GM19397 (cell line): ENCODE results near the gene INKA2.
"Not testable (repeated sequence)": the region's sequence is repeated elsewhere in the genome, so short reads cannot be mapped to it uniquely, and the experiment has no call there.

ENCODE experiments used
- ATAC-seq: cut with Tn5 transposase; IDR thresholded peaks from one replicate; pipeline ENCODE4 v1.9.1; 2021; ENCODE audit warnings: mild to moderate bottlenecking, moderate library complexity; ENCODE audit not compliant: unreplicated experiment

The INKA2 gene

DNA sequence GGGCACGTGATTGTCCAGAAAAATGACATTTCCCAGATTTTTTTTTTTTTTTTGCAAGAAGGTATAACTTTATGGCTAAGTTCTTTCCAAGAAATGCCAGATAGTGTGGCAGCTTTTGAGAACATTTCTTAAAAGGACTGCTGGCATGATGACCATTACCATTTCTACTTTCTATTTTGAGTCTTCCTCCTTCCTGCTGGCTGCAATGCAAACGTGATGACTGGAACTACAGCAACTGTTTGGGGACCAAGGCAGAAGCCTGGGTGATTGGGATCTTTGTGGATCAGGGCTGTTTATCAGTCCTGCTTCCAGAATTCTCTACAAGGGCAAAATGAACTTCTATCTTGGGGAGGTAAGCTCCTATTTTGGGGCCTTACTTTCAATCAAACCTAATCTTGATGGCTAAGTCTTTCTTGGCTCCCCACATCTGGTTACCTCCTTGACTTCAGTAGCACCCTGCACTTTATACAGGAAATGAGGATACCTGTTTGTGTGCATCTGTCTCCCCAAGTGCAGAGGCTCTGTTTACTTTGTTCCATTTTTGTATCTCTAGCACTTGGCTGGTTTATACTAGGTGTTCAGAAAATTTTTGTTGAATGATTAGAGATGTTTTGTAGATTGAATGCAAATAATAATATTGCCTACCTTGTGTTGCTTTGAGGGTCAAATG is 12.8 kb upstream of the INKA2 start:
- no peak for ATAC-seq

DNA sequence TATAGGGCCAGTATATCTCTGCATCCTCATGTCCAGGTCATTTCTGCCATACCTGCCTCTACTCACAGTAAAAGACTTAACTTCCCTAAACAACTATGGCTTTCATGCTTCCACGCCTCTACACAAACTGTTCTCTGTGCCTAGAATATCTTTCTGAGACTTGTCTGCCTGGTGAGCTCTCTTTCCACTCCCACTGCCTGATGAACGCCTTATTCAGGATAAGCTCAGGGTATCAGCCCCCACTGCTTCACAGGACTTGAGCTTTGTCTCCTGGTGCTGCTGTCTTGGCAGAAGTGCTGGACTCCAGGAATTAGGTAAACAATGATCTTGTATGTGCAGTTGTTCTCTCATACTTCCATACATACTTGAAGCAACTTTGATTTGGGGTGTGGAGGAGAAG is 11.7 kb upstream of the INKA2 start:
- ATAC-seq: no peak

- no peak for ATAC-seq
Measured at GRCh38 chr1:111749628-111750027, 10.4 kb upstream of the INKA2 start.

DNA sequence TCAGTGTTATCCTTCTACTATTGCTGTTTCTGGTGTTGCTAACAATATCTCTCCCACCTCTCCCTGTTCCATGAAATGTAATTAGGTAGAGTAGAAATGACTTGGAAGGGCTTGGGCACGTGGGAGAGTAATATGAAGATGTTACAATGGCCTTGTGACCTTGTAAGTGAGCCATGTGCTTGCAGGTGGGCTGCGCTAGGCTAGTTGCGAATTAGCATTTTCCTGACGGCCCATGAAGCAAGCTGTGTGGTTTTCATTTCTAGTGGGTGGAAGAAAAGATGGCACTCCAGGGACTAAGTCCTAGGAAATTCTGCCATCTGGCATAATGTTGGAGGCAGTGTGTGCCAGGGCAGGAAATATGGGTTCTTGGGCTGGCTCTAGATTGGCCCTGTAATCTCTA is 8.8 kb upstream of the INKA2 start:
- ATAC-seq: no peak

- no peak for ATAC-seq
Measured at GRCh38 chr1:111747282-111747734, 8.1 kb upstream of the INKA2 start.

- no peak for ATAC-seq
Measured at GRCh38 chr1:111746614-111746999, 7.4 kb upstream of the INKA2 start.

- no peak for ATAC-seq
Measured at GRCh38 chr1:111745675-111746613, 6.7 kb upstream of the INKA2 start.

DNA sequence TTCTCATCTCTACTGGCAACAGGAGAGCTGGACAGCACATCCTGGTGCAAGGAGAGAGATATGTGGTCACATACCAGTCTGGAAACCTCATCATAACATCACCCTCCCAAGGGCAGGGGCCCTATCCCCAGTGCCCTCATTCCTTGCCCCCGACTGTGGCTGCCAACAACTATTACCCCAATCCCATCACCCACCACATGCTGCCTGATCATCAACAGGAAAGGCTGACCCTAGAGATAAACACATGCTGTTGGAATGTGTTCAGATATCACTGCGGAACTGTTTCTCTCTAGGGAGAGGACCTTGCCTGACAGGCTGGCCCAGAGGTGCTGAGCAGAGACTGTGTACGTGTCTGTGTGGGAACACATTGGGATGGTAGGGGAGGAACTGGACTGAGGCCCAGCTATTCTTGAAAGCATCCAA is 4.5 kb upstream of the INKA2 start:
- ATAC-seq: no peak

DNA sequence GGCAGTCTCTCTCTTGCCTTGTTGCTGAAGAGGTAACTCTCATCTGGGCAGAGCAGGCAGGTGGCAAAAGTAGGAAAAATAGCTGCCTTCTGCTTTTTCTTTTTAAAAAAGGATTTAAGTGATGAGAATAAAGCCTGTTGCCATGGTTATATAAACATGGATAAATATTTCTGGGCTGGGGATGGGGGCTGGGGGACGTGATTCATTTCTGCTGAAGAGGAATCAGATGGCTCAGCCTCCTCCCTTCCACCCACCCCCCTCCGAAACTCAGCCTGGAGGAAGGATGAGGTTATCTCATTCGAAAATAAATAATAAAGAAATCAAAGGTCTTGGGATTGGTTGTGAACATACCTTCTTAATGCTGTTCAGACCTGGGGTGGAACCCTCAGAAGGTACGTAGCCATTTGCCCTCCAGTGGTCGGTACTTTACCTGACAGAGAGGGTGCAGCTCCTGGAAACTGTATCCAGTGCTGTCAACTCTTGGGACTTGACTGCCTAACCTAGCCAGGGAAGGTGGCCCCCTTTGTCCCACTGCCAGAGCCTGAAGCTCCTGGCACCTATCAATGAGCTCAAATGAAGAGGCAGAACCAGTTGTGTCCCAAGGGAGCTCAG is 3.8 kb upstream of the INKA2 start:
- no peak for ATAC-seq

DNA sequence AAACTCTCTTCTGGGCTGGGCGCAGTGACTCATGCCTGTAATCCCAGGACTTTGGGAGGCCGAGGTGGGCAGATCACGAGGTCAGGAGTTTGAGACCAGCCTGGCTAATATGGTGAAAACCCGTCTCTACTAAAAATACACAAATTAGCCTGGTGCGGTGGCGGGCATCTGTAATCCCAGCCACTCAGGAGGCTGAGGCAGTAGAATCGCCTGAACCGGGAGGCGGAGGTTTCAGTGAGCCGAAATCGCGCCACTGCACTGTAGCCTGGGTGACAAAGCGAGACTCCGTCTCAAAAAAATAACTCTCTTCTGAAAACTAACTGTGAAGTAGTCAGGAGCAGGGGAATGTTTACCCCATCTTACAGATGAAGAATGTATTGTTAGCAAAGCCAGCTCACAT is 3.1 kb upstream of the INKA2 start:
- ATAC-seq: not testable (repeated sequence)

DNA sequence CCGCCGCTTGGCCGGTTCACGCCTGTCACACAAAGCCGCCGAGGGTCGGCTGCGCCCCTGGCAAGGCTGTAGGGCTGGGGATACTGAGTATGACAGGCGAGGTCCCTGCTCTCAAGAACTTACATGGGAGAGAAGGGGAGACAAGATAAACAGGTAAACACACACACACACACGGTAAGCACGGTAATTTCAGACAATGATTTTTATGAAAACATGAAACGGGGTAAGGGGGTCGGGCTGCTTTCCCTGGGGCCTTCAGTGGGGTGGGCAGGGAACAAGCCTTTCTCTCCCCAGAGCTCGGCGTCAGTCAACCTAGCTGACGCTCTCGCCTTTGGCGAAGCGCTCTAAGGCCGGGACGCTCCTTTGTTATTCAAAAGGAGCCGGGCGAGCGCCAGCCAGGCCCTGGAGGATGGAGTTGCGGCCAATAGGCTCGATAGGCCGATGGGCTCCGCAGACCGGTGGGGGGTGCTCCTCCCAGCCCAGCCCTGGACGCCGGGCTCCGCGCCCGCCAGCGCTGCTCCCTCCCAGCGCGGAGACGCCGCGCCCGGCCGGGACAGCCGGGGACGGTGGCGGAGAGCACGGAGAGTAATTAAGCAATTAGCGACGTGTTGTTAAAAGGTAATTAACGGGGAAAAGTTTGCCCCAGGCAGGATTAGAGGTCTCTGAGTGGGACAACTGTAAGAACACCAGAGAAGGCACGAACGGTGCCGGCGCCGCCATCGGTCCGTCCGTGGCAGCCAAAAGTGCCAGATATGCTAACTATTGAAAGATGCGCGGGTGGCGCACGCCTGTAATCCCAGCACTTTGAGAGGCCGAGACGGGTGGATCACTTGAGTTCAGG is 950 bp upstream of the INKA2 start:
- no peak for ATAC-seq

- ATAC-seq: peak; percentile 52
Measured at GRCh38 chr1:111738436-111739193, 580 bp downstream of the INKA2 start.

DNA sequence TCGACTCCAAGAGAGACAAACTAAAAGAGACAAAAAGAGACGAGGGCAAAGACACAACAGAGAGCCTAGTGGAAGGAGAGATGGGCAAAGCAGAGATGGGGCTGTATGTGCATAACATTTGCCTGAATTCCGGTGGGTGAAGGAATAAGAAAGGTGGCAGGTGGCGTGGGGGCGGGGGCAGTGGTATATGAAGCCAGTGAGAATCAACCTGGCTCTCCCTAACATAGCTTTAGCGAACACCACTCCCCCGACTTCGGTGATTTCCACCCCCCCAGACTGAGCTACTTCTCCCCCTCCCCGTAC is 1.1 kb downstream of the INKA2 start:
- ATAC-seq: no peak

- ATAC-seq: no peak
Measured at GRCh38 chr1:111737216-111738132, 1.7 kb downstream of the INKA2 start.

GRCh38 chr1:111736548-111737215 is 2.5 kb downstream of the INKA2 start:
- no peak for ATAC-seq

- ATAC-seq: no peak
Measured at GRCh38 chr1:111735858-111736544, 3.2 kb downstream of the INKA2 start.

DNA sequence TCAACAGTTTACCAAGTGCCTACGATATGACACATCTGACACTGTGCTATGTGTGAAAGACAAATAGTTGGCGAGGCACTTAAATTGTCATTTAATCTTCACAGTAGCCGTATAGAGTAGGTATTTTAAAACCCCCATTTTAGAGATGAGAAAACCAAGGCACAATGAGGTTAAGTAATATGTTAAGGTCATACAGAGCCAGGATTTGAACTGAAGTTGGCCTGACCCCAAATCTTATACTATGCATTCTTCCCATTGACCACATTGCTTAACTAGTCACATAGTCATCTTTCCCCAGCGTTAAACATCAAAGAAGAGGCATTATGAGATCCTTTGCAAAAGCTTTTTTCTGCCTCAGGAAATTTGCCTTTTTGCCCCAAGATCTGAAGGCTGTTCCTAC is 3.9 kb downstream of the INKA2 start:
- no peak for ATAC-seq

DNA sequence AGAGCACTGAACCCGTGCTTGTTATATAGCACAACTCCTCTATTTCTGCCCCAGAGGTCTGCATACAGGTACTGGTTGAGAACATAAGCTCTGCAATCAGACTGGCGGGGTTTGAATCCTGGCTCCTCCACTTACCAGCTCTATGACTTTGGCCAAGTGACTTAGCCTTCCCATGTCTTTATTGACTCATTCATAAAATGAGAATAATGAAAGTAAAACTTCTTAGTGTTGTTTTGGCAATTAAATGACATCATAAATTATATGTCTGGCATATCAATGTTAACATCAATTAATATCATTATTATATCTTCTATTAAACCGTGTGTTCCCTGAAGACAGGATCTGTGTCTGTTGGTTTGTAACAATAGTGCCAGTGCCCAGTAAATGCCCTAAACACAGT is 4.3 kb downstream of the INKA2 start:
- ATAC-seq: no peak
